ENCODE measurements around the gene ANXA9.

The ANXA9 gene

DNA sequence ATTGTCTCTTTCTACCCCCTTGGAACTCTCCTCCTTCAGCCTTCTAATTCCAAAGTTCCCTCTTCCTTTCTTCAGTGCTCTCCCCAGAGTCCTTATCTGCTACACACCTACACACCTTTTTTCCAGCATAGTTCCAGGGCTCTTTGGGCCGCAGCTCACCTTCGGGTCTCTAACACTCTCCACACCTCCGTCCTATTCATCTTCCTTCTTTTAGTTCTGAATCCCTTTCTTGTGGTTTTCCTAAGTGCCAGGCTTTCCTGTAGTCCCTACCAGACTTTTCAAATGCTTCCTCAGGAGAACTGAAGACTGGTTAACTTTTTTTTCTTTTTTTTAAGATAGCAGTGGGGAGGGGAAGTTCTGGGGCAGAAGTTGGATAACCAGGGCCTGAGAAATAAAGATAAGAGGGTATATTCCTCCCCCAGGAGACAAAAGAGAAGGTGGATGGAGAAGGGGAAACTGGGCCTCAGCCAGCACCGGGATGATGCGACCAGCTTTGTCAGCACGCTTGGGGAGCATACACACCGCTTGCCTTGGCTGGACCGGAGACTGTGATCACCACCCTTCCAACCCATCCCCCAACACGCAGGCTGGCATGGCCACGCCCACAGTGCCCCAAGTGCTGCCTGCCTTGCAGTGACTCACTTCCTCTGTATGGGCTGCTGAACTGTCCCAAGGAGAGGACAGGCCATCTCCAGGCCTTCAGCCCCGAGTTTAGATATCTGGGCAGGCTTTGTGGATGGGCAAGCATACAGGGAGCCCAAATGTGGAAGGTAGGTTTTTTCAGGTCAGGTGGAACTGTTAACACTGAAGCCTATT, 5.0 kb upstream of the ANXA9 start:
- TF ChIP-seq, protein P1, sequence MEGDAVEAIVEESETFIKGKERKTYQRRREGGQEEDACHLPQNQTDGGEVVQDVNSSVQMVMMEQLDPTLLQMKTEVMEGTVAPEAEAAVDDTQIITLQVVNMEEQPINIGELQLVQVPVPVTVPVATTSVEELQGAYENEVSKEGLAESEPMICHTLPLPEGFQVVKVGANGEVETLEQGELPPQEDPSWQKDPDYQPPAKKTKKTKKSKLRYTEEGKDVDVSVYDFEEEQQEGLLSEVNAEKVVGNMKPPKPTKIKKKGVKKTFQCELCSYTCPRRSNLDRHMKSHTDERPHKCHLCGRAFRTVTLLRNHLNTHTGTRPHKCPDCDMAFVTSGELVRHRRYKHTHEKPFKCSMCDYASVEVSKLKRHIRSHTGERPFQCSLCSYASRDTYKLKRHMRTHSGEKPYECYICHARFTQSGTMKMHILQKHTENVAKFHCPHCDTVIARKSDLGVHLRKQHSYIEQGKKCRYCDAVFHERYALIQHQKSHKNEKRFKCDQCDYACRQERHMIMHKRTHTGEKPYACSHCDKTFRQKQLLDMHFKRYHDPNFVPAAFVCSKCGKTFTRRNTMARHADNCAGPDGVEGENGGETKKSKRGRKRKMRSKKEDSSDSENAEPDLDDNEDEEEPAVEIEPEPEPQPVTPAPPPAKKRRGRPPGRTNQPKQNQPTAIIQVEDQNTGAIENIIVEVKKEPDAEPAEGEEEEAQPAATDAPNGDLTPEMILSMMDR (IDR thresholded peaks at IDR 0.05; ENCODE audit: insufficient read depth, low read length, missing control alignments), result no peak
- CTCF ChIA-PET, result interaction anchor here (1.0 to 19.7 kb wide), 8 partner anchors 7 to 47 kb away, joined by 3 to 551 read pairs (median 8); partner anchors contain the start of gene MINDY1
- POLR2A ChIA-PET, result no interaction called here
- no peak for DNase-seq (ENCODE audit: low read depth, low spot score)
- H3K4me3 ChIP-seq (ENCODE audit: low read depth, low read length), result no peak overlapping the region

DNA sequence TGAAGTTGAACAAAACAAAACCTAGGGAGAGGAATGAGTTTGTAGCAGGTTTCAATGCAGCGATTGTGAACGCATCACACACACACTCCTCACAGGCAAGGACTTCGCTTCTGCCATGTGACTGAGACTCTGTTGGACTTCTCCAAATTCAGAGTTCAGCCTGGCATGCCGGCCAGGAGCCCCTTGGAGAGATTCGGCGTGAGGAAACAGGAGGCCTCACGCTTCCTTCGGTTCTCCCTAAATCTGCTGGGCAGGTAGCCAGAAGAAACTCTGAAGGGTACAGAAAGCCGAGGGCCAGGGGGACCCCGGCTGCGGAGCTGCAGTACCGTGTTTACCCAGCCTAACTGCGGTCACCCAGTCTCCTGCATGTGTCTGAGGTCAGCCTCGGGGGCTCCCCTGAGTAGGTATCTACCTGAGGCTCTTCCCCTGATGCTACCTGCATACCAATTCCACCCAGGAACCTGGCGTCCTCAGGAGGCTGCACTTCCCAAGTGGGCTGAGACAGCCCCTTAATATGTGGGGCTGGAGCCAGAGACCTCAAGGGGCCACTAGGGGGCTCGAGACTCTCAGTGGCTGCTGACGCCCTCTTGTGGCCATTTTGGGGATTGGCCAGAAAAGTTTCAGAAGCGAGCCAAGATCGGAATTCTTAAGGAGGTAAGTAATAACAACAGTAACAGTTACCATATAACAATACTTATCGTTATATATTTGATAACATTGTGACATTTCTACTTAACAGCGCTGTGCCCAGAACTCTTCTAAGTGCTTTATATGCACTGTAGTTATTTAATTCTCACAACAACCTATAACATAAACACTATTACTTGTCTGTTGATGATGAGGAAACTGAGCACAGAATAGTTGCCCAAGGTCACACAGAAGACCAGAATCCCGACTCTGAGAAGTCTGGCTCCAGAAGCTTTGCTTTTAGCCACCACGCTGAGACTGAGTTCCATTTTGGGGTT, 2.7 kb upstream of the ANXA9 start:
- H3K4me3 ChIP-seq (ENCODE audit: low read depth, low read length), result no peak overlapping the region
- TF ChIP-seq, protein P1 (IDR thresholded peaks at IDR 0.05; ENCODE audit: insufficient read depth, low read length, missing control alignments), result peak; percentile 100
- ChIA-PET POLR2A (no interaction called here), CTCF (interaction anchor here (0.6 to 19.7 kb wide), 13 partner anchors 9 to 415 kb away, joined by 3 to 551 read pairs (median 4); partner anchors contain the start of genes C1orf56 and MINDY1)
- peak; percentile 26 for DNase-seq (ENCODE audit: low read depth, low spot score)

- TF ChIP-seq, protein P1 (IDR thresholded peaks at IDR 0.05; ENCODE audit: insufficient read depth, low read length, missing control alignments), result no peak
- ChIA-PET POLR2A (interaction anchor here (0.5 kb wide), 1 partner anchor 76 kb away, joined by 3 read pairs; no protein-coding TSS in a partner anchor), CTCF (interaction anchor here (0.6 to 19.7 kb wide), 11 partner anchors 8 to 548 kb away, joined by 3 to 551 read pairs (median 4); partner anchors contain the start of genes MINDY1 and SETDB1)
- no peak for DNase-seq (ENCODE audit: low read depth, low spot score)
- H3K4me3 ChIP-seq (ENCODE audit: low read depth, low read length), result no peak overlapping the region
Observed at GRCh38 chr1:150981177-150981804, 801 bp upstream of the ANXA9 start.

DNA sequence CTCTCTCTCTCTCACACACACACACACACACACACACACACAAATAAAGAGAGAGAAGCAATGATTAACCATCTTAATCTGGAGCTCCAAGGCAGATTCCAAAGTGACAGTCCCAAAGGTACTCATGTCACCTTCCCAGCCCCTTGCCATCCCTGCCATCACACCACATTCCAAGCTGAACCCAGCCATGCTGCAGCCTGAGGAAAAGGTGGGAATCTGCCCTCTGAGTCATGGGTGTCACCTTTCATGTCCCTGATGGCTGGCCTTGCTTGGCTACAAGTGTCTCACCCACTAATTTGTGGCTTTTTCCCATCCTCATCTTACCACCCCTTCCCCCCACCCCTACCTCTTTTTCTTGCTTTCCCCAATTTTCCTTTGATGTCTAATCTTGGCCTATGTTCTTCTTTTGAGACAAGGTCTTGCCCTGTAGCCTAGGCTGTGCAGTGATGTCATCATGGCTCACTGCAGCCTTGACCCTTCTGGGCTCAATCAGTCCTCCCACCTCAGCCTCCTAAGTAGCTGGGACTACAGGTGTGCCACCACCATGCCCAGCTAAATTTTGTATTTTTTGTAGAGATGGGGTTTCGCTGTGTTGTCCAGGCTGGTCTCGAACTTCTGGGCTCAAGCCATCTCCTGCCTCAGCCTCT, 3.2 kb downstream of the ANXA9 start:
- H3K4me3 ChIP-seq (ENCODE audit: low read depth, low read length), result no peak overlapping the region
- TF ChIP-seq, protein P1 (IDR thresholded peaks at IDR 0.05; ENCODE audit: insufficient read depth, low read length, missing control alignments), result no peak
- no peak for DNase-seq (ENCODE audit: low read depth, low spot score)
- POLR2A ChIA-PET, result no interaction called here
- CTCF ChIA-PET, result interaction anchor here (1.4 to 19.7 kb wide), 3 partner anchors 9 to 15 kb away, joined by 4 to 551 read pairs (median 11); partner anchors contain the start of gene MINDY1

- CTCF ChIA-PET, result interaction anchor here (1.0 to 19.7 kb wide), 3 partner anchors 9 to 60 kb away, joined by 3 to 551 read pairs (median 67); partner anchors contain the start of genes ANXA9 and MINDY1
- POLR2A ChIA-PET, result no interaction called here
- H3K4me3 ChIP-seq (ENCODE audit: low read depth, low read length), result no peak overlapping the region
- TF ChIP-seq, protein P1 (IDR thresholded peaks at IDR 0.05; ENCODE audit: insufficient read depth, low read length, missing control alignments), result no peak
- DNase-seq (ENCODE audit: low read depth, low spot score), result no peak
Observed at GRCh38 chr1:150987924-150988323, 5.8 kb downstream of the ANXA9 start.

Measured in AG04449 (cell line).